BE2C (cell line): Measurements from ENCODE around the gene SLC39A6. TPM values are rescaled to one million over a fixed set of nuclear protein-coding genes. Genes with fewer than 3 reads are reported as not detected.

Experiments
- DNase-seq: peaks from one replicate; pipeline ENCODE4 v3.0.0-alpha.2; 2020
- H3K27me3 ChIP-seq: fragments of 250-450 bp; sonication (Bioruptor Pico); 2 replicates; pipeline ENCODE4 v1.5.1; 2020; ENCODE audit warnings: mild to moderate bottlenecking
- H3K36me3 ChIP-seq: fragments of 250-450 bp; sonication (Bioruptor Pico); 2 replicates; pipeline ENCODE4 v1.5.1; 2020; ENCODE audit warnings: mild to moderate bottlenecking
- H3K4me1 ChIP-seq: fragments of 250-450 bp; sonication (Bioruptor Pico); 2 replicates; pipeline ENCODE4 v1.5.1; 2020
- H3K4me3 ChIP-seq: 2 replicates; pipeline ENCODE4 v1.5.1; 2011; ENCODE audit warnings: low read depth, low read length
- H3K9me3 ChIP-seq: fragments of 250-450 bp; sonication (Bioruptor Pico); 2 replicates; pipeline ENCODE4 v1.5.1; 2020
- CTCF ChIP-seq: IDR thresholded peaks from 2 replicates; pipeline ENCODE4 v1.5.1; 2012; ENCODE audit warnings: mild to moderate bottlenecking, low read depth, low read length
- polyA plus RNA-seq: library from polyadenylated mRNA; unstranded; fragments of >200 nt; gene quantifications from one replicate; pipeline ENCODE4 v1.2.1, GENCODE V29; 2012; ENCODE audit warnings: low read depth, missing spikeins; ENCODE audit not compliant: insufficient read length, insufficient read depth

Gene SLC39A6, protein sequence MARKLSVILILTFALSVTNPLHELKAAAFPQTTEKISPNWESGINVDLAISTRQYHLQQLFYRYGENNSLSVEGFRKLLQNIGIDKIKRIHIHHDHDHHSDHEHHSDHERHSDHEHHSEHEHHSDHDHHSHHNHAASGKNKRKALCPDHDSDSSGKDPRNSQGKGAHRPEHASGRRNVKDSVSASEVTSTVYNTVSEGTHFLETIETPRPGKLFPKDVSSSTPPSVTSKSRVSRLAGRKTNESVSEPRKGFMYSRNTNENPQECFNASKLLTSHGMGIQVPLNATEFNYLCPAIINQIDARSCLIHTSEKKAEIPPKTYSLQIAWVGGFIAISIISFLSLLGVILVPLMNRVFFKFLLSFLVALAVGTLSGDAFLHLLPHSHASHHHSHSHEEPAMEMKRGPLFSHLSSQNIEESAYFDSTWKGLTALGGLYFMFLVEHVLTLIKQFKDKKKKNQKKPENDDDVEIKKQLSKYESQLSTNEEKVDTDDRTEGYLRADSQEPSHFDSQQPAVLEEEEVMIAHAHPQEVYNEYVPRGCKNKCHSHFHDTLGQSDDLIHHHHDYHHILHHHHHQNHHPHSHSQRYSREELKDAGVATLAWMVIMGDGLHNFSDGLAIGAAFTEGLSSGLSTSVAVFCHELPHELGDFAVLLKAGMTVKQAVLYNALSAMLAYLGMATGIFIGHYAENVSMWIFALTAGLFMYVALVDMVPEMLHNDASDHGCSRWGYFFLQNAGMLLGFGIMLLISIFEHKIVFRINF
- polyA plus RNA-seq: 41.5 TPM

DNA sequence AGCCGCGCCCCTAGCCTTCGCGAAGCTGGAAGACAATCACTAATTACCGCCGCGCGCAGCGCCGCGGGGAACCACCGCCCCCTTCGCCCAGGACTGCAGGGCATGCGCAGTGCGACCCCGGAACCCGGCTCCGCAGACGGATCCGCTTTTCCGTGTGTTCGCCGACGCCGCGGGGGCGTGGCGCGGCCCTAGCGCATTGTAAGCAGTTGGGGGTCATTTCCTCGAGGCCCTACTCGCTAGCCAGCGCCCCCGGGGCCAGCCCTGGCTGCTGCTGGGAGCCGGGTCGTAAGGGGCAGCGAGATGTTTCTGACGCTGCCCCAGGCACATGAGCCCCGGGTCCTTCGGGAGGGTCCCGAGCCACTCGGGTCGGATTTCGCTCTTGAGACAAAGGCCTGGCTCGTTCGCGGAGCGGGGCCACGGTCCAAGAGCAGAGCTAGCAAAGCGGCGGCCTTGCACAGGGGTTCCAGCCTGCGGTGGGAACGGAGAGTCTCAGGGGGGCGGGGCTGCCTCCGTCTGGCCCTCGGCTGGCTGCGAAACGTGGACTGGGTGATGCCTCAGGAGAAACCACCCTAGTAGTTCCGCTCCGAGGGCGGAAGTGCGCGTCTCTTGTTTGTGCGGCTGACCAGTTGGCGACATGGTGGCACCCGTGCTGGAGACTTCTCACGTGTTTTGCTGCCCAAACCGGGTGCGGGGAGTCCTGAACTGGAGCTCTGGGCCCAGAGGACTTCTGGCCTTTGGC is at the start of gene SLC39A6, which contains the start of gene ELP2:
SLC39A6 (minus strand) TSS at position 41 of the 739 bp plus-strand sequence. CDS start 2,333 bp downstream, outside the sequence.
ELP2 (plus strand) TSS at position 600 of the 739 bp plus-strand sequence; CDS start at position 635, 35 bp downstream.
- no peak for TF ChIP-seq CTCF
- no peaks in the 10 kb centered on the region for H3K4me1 ChIP-seq
- DNase-seq: peak; percentile 90
- peaks cover 3% of the 10 kb centered on the region; the same call in 1 of the 2 replicates for H3K36me3 ChIP-seq
- no peaks in the 10 kb centered on the region for H3K27me3 ChIP-seq
- H3K9me3 ChIP-seq: no peaks in the 10 kb centered on the region
- H3K4me3 ChIP-seq: peak within 1 kb of the TSS; percentile 88

- no peaks in the 10 kb centered on the region for H3K9me3 ChIP-seq
- no peak for TF ChIP-seq CTCF
- no peaks in the 10 kb centered on the region for H3K27me3 ChIP-seq
- no peaks in the 10 kb centered on the region for H3K4me1 ChIP-seq
- DNase-seq: no peak
- H3K36me3 ChIP-seq: no peaks in the 10 kb centered on the region
- no peak overlapping the region for H3K4me3 ChIP-seq
Measured at GRCh38 chr18:36177913-36178312, 48.8 kb upstream of the SLC39A6 start.

DNA sequence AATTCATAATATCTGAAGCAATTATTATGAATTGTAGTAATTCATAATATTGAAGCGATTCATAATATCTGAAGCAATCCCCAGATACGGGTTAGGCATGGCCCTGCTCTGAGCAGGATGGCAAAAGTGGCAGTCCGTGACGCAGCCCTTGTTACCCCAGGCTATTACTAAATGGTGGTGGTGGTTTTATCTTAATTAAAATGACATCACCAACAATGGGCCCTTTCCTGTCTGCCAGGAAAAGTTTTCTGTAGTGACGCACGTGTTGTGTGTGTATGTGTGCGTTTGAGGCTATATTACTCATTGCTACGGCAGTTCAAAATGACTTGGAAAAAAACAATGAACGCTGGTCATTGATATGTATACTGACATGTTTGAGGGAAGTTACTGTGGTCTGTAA is 47.6 kb upstream of the SLC39A6 start:
- no peaks in the 10 kb centered on the region for H3K36me3 ChIP-seq
- no peaks in the 10 kb centered on the region for H3K9me3 ChIP-seq
- DNase-seq: no peak
- no peak for TF ChIP-seq CTCF
- no peaks in the 10 kb centered on the region for H3K4me1 ChIP-seq
- no peaks in the 10 kb centered on the region for H3K27me3 ChIP-seq
- no peak overlapping the region for H3K4me3 ChIP-seq

GRCh38 chr18:36176177-36176584 is 47.0 kb upstream of the SLC39A6 start:
- Histone ChIP-seq H3K9me3 (no peaks in the 10 kb centered on the region), H3K36me3 (no peaks in the 10 kb centered on the region), H3K27me3 (no peaks in the 10 kb centered on the region), H3K4me3 (no peak overlapping the region), H3K4me1 (no peaks in the 10 kb centered on the region)
- no peak for DNase-seq
- no peak for TF ChIP-seq CTCF

- H3K4me1 ChIP-seq: no peaks in the 10 kb centered on the region
- no peak for TF ChIP-seq CTCF
- H3K4me3 ChIP-seq: no peak overlapping the region
- H3K36me3 ChIP-seq: no peaks in the 10 kb centered on the region; the same call in 1 of the 2 replicates
- H3K9me3 ChIP-seq: no peaks in the 10 kb centered on the region
- DNase-seq: no peak
- no peaks in the 10 kb centered on the region for H3K27me3 ChIP-seq
Measured at GRCh38 chr18:36175481-36175880, 46.3 kb upstream of the SLC39A6 start.
